Astrocyte (in vitro differentiated cells and primary cell): ENCODE results near the gene AQP6. TPM values are rescaled to one million over a fixed set of nuclear protein-coding genes. Genes with fewer than 3 reads are reported as not detected.

Source experiments
- DNase-seq: peaks from one replicate; pipeline ENCODE4 v3.0.0-alpha.2; 2010; ENCODE audit warnings: low read depth
- FAIRE-seq: peaks from 2 replicates; lab custom pipeline; 2011; peaks lifted over from hg19 to GRCh38; lab: Jason Lieb, UNC
- H2AFZ ChIP-seq: 2 replicates; pipeline ENCODE4 v1.6.0; 2012; ENCODE audit warnings: low read depth, low read length, inconsistent platforms
- H3K27ac ChIP-seq: 2 replicates; pipeline ENCODE4 v1.5.1; 2011; ENCODE audit warnings: low read depth, low read length, inconsistent platforms
- H3K27me3 ChIP-seq: 2 replicates; pipeline ENCODE4 v1.6.0; 2011; ENCODE audit warnings: low read length, inconsistent platforms; ENCODE audit not compliant: insufficient read depth
- H3K36me3 ChIP-seq: 2 replicates; pipeline ENCODE4 v1.5.1; 2011; ENCODE audit warnings: low read length, inconsistent platforms; ENCODE audit not compliant: insufficient read depth
- H3K4me1 ChIP-seq: 2 replicates; pipeline ENCODE4 v1.5.1; 2011; ENCODE audit warnings: low read length, inconsistent platforms; ENCODE audit not compliant: insufficient read depth
- H3K4me2 ChIP-seq: 2 replicates; pipeline ENCODE4 v1.6.0; 2012; ENCODE audit warnings: low read length, inconsistent platforms
- H3K4me3 ChIP-seq: 2 replicates; pipeline ENCODE4 v1.5.1; 2011; ENCODE audit warnings: low read depth, mild to moderate bottlenecking, low read length, inconsistent platforms; ENCODE audit not compliant: insufficient read depth
- H3K79me2 ChIP-seq: 2 replicates; pipeline ENCODE4 v1.6.0; 2012; ENCODE audit warnings: mild to moderate bottlenecking, low read length, inconsistent platforms; ENCODE audit not compliant: insufficient read depth
- H3K9ac ChIP-seq: 2 replicates; pipeline ENCODE4 v1.6.0; 2012; ENCODE audit warnings: mild to moderate bottlenecking, low read length, inconsistent platforms
- H3K9me3 ChIP-seq: 2 replicates; pipeline ENCODE4 v1.5.1; 2012; ENCODE audit warnings: low read depth, mild to moderate bottlenecking, low read length, inconsistent platforms; ENCODE audit not compliant: insufficient read depth
- H4K20me1 ChIP-seq: 2 replicates; pipeline ENCODE4 v1.6.0; 2012; ENCODE audit warnings: low read length, inconsistent platforms; ENCODE audit not compliant: insufficient read depth
- H3K27ac Mint-ChIP-seq: one replicate; pipeline ENCODE4 v1.8.0; 2021; ENCODE audit warnings: mild to moderate bottlenecking, mixed read lengths; ENCODE audit not compliant: unreplicated experiment
- H3K27me3 Mint-ChIP-seq: one replicate; pipeline ENCODE4 v1.8.0; 2021; ENCODE audit warnings: low read depth, mixed read lengths; ENCODE audit not compliant: unreplicated experiment
- H3K36me3 Mint-ChIP-seq: one replicate; pipeline ENCODE4 v1.8.0; 2021; ENCODE audit warnings: low read depth, mixed read lengths; ENCODE audit not compliant: unreplicated experiment
- H3K4me1 Mint-ChIP-seq: one replicate; pipeline ENCODE4 v1.8.0; 2021; ENCODE audit warnings: low read depth, mixed read lengths; ENCODE audit not compliant: unreplicated experiment
- H3K4me3 Mint-ChIP-seq: one replicate; pipeline ENCODE4 v1.8.0; 2021; ENCODE audit warnings: mild to moderate bottlenecking, moderate library complexity, mixed read lengths; ENCODE audit not compliant: unreplicated experiment
- H3K9me3 Mint-ChIP-seq: one replicate; pipeline ENCODE4 v1.8.0; 2021; ENCODE audit warnings: mild to moderate bottlenecking, mixed read lengths; ENCODE audit not compliant: unreplicated experiment
- CTCF ChIP-seq: IDR thresholded peaks from 2 replicates; pipeline ENCODE4 v1.5.1; 2011; ENCODE audit warnings: low read depth, mild to moderate bottlenecking, inconsistent platforms, low read length, moderate library complexity; ENCODE audit not compliant: insufficient read depth
- EZH2 ChIP-seq: IDR thresholded peaks from 2 replicates; pipeline ENCODE4 v1.6.1; 2012; ENCODE audit warnings: mild to moderate bottlenecking, low read length, inconsistent platforms; ENCODE audit not compliant: insufficient read depth
- total RNA-seq: library from RNA; stranded (reverse); gene quantifications from 2 replicates; pipeline ENCODE4 v1.2.1, GENCODE V29; 2021

The AQP6 gene
- total RNA-seq, 1 donor from 2014 or later: not detected

- peaks cover 52% of the 10 kb centered on the region for H3K27me3 Mint-ChIP-seq
- Histone ChIP-seq H3K9ac (no peak overlapping the region), H3K27me3 (peaks cover 27% of the 10 kb centered on the region), H2AFZ (no peak overlapping the region), H3K9me3 (no peaks in the 10 kb centered on the region), H3K36me3 (no peaks in the 10 kb centered on the region), H4K20me1 (peaks cover 4% of the 10 kb centered on the region), H3K4me3 (no peak overlapping the region), H3K4me1 (peaks cover 7% of the 10 kb centered on the region), H3K4me2 (no peak overlapping the region), H3K79me2 (no peaks in the 10 kb centered on the region), H3K27ac (no peak overlapping the region)
- peaks cover 7% of the 10 kb centered on the region for H3K36me3 Mint-ChIP-seq
- DNase-seq: no peak
- FAIRE-seq: no peak
- H3K9me3 Mint-ChIP-seq: peaks cover 2% of the 10 kb centered on the region
- TF ChIP-seq EZH2 (no peak), CTCF (no peak)
- no peak overlapping the region for H3K4me3 Mint-ChIP-seq
- H3K4me1 Mint-ChIP-seq: peaks cover 7% of the 10 kb centered on the region
- no peak overlapping the region for H3K27ac Mint-ChIP-seq
Observed at GRCh38 chr12:49964849-49965624, 7.7 kb upstream of the AQP6 start.

- Histone ChIP-seq H4K20me1 (no peaks in the 10 kb centered on the region), H3K79me2 (no peaks in the 10 kb centered on the region), H2AFZ (no peak overlapping the region), H3K4me3 (no peak overlapping the region), H3K9ac (no peak overlapping the region), H3K4me2 (no peak overlapping the region), H3K9me3 (no peaks in the 10 kb centered on the region), H3K36me3 (no peaks in the 10 kb centered on the region), H3K27me3 (peaks cover 22% of the 10 kb centered on the region), H3K4me1 (peaks cover 7% of the 10 kb centered on the region), H3K27ac (no peak overlapping the region)
- Mint-ChIP-seq H3K9me3 (no peaks in the 10 kb centered on the region), H3K36me3 (peaks cover 1% of the 10 kb centered on the region), H3K4me3 (no peak overlapping the region), H3K27ac (no peak overlapping the region), H3K27me3 (peaks cover 44% of the 10 kb centered on the region), H3K4me1 (no peaks in the 10 kb centered on the region)
- FAIRE-seq: no peak
- no peak for TF ChIP-seq CTCF
- no peak for TF ChIP-seq EZH2
- DNase-seq: no peak
Observed at GRCh38 chr12:49965836-49966235, 6.9 kb upstream of the AQP6 start.

GRCh38 chr12:49966511-49967041, 6.2 kb upstream of the AQP6 start:
- H3K4me3 Mint-ChIP-seq: no peak overlapping the region
- Histone ChIP-seq H3K9me3 (no peaks in the 10 kb centered on the region), H3K27me3 (peaks cover 23% of the 10 kb centered on the region), H3K9ac (no peak overlapping the region), H3K27ac (no peak overlapping the region), H3K79me2 (no peaks in the 10 kb centered on the region), H4K20me1 (no peaks in the 10 kb centered on the region), H3K4me1 (peaks cover 7% of the 10 kb centered on the region), H3K36me3 (no peaks in the 10 kb centered on the region), H2AFZ (no peak overlapping the region), H3K4me3 (no peak overlapping the region), H3K4me2 (peak overlapping the region; percentile 87)
- H3K9me3 Mint-ChIP-seq: no peaks in the 10 kb centered on the region
- TF ChIP-seq CTCF (no peak), EZH2 (no peak)
- no peak for DNase-seq
- peaks cover 1% of the 10 kb centered on the region for H3K36me3 Mint-ChIP-seq
- FAIRE-seq: no peak
- H3K27me3 Mint-ChIP-seq: peaks cover 44% of the 10 kb centered on the region
- no peaks in the 10 kb centered on the region for H3K4me1 Mint-ChIP-seq
- H3K27ac Mint-ChIP-seq: peak overlapping the region; percentile 69
